ENCODE measurements around the gene ZDHHC14.
A peak's percentile ranks its signal among the peaks of the same experiment; 100 is the strongest.
"Not testable (repeated sequence)": the region's sequence is repeated elsewhere in the genome, so short reads cannot be mapped to it uniquely, and the experiment has no call there.

The ZDHHC14 gene

DNA sequence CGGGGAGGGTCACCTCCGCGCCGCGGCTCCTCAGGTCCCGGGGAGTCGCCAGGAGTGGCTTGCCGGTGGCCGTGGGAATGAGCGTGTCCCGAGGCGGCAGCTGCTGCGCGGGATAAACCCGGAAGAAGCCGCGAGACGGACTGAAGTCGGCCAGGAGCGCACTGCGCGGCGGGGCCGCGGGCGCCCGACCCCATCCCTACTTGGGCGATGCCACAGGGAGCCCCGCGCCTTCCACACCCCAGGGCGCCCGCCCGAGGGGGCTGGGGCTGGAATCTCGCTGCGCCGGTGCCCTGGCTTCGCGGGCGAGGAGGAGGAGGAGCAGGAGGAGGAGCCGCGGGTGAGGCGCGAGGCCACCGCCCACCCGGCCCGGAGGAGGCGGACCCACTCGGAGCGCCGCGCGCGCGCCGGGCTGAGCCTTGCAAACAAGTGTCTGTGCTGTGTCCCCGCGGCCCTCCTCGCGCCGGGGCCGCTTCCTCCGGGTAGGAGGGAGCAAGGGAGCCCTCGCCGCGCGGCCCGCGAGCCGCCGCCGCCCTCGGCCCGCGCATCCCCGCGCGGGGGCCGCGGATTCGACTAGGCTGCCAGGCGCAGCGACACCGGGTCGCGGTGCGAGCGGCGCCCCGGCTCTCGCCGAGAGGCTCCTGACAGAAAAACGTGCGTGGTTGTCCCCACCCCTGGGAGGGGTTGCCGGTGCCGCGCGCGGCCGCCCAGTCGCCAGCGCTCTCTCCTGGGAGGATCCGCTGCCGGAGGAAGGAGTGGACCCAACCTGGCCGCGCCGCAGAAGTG is at the start of gene ZDHHC14:
TSS of gene ZDHHC14 (plus strand) at position 412 of the 783 bp plus-strand sequence.
- DNase-seq: peak; percentile 66 to 86 (median 76)

DNA sequence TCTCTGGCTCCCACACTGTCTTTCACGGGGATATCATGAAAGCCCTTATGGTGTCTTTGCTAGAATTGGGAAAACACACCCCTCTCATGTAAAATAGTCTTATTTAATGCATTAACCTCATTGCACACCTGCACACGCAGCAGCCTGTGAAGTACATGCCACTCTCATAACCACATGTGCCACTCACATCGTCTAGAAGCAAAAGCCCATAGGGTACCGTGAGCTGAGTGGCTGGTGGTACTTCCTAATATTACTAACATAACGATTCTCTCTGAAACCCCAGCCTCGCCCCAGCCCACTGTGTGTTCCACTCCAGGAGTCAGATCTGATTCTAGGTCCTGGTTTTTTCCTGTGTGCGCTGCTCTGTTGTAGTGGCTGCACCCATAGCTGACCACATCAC is 48.2 kb upstream of the ZDHHC14 start:
- DNase-seq: no peak

DNA sequence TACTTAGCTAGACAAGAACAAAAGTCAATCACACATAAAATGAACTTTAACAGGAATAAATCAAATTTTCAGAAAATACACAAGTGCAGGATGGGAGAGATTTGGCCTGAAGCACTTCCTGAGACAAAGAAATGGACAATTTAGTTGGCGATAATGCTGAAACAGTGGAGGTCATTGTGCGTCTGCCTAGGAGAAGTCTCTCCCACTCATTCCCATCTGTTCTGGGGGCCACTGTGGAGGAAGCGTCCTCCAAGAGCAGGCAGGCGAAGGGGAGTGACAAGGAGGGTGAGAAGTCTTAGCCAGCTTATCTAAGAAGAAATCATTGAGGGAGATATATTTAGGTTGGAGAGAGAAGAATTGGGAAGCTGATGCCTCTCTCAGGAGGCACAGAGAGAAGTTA is 47.5 kb upstream of the ZDHHC14 start:
- no peak for DNase-seq

DNA sequence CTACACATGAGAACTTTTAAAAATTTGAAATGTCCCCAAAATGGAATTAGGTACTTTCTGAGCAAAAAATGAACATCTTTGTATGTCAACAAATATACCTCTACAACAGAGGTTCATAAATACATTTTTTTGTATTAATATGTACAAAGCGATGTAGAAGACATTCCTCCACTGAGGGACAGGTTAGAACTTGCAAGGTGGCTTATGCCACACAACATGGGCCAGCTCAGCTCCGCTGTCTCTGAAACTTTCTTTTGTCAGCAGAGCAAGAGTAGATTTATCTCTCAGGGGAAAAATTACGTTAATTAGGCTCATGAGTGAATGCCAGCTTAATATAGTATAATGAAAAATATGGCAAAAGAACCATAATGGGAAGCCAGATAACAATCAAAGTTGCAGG is 47.0 kb upstream of the ZDHHC14 start:
- no peak for DNase-seq

DNA sequence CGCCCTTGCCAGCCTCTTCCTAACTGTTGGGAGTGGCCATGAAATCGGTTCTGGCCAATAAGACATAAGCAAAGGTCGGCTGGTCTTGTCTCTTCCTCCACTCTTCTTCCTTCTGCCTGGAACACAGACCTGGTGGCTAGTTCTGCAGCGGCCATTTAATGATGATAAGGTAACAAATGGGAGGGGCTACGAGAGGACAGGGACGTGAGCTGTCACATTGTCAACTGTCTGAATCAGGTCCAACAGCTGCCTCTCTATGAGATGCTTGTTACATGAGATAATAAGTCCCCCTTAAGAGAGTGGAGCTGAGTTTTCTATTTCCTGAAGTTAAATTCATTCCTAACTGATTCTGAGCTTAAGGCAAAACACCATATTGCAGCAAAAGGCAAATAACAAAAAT is 45.2 kb upstream of the ZDHHC14 start:
- no peak for DNase-seq

DNA sequence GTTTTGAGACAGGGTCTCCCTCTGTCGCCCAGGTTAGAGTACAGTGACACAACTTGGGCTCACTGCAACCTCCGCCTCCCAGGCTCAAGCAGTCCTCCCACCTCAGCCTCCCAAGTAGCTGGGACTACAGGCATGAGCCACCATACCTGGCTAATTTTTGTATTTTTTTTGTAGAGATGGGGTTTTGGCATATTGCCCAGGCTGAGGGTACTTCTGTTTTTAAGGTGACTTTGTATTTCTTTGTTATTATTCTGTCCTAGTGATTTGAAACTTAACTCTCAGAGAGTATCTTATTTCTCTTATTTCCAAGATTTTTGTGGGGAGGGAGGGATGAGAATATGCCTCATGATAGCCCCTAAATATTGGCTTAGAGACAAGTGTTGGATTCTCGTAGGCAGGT is 43.7 kb upstream of the ZDHHC14 start:
- DNase-seq: not testable (repeated sequence)

DNA sequence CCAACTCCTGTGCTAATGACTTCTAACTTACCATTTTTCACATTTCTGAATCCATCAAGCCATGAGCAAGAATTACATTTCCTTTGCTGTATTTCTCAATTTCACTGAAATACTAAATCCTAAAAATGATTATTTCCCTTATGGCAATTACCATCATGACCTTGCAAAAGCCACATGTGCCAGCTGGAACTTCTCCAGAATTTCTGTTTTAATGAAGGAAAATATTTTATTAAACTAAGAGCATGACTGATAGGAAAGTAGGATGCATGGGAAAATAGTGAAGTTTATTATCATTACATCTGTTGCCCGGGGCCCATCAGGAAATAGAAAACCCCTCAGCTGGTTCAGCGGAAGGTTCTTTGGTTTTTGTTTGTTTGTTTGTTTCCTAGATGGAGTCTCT is 43.2 kb upstream of the ZDHHC14 start:
- no peak for DNase-seq

DNA sequence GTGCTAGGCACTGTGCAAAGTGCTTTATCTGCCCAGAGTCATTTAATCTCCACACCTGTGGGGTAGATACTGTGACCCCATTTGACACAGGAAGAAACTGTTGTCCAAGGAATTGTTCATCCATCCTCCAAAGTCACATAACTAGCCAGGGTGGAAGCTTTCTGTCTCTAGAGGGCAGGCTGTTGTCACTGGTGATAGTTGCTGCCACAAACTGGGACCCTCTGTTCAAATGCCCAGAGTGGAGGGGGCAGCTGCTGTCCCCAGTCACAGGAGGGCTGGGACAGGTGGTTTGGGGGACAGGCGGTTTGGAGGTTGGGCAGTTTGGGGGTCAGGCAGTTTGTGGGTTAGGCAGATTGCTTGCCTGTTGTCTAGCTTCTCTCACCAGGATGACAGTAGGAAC is 41.6 kb upstream of the ZDHHC14 start:
- DNase-seq: no peak

DNA sequence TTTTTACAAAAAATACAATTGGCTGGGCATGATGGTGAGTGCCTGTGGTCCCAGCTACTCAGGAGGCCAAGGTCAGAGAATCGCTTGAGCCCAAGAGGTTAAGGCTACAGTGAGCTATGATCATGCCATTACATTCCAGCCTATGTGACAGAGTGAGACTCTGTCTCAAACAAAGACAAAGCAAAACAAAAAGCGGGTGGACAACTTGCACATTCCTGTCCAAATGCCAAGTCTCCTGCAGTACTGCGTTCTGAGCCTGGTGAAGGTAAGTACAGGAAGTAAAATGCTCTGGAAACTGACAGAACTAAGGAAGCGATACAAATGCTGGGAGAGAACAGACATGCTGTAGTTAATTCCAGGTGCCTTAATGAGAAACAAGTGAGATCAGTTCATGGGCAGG is 37.3 kb upstream of the ZDHHC14 start:
- no peak for DNase-seq

DNA sequence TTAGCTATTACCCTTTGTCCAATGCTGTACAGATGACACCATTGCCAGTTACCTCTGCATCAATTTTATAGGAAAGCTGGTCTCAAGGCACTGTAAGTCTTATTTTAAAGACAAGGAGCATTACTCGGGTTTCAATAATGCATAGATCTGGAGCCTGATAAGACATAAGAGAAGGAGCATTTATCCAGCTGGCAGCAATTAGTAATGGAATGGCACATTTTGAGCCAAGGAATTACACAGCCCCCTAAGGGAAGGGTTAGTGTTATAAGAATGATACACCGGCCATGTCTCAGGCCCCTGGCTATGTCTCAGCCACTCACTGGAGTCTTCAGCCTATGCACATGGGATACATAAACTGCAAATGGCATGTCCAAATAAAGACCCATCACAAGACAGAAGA is 34.6 kb upstream of the ZDHHC14 start:
- no peak for DNase-seq

DNA sequence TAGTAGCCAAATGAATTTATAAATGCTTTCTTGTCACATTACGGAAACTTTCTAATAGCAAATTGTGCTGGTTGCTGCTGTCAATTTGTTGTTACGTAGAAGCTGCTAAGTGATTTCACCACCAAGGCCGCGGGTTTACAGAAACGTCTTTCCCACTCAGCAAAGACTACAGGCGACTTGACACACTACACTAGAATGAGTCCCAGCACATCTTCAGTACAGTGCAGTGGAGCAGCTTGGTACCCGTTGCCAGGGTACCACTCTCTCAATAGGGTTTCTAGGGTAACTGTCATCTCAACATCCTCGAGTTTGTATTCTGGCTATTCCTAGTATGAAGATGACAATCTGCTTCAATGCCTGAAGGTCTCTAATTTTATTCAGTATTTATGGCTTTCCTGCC is 22.7 kb upstream of the ZDHHC14 start:
- DNase-seq: no peak

DNA sequence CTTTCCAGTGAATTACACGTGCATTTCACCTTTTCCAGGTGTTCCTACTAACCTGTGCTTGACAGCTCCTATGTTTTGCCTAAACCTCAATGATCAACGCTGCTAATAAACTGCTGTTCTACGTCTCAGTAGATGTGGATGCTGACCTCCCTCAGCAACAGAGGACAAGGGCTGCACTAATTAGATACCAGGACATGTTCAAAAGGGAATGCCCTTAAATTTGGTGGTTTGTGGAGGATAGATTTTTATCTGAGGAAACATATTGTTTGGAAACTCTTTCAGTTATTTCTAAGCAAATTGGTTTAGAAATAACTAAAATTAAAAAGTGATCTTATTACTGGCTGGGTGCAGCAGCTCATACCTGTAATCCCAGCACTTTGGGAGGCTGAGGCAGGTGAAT is 19.1 kb upstream of the ZDHHC14 start:
- DNase-seq: no peak

DNA sequence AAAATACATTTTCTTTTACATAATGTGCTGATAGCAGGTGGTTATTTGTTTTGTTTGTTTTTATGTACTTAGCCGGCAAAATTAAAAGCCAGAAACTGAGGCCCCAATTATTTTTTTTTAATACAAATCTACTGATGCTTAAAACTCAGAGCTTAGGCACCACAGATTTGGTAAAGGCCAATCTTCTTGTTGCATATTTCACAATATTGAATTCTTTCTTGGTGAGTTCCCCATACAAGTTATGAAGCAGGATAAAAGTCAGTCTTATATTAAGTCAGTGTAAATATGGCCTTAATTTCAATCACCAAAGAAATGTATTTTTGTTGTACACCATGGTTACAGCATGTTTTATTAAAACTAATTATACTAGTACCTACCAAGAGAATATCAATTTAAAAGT is 16.3 kb upstream of the ZDHHC14 start:
- DNase-seq: no peak

DNA sequence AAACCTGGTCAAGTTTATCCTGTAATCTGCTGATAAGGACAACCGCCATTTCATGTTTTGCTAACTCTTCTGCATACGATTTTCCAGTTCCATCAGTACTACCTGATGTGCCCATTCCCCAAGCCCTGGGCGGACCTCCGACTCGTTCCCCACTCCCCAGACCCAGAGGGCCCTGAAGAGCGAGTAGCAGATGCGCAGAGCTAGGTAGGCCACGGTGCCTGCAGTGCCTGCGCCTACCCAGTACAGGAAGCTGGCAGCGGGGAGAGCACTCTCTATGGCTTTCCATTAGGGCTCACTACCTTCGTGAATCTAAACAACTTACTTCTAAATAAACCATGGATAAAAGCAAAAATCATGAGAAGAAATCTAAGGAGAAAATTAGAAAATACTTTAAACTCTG is 14.3 kb upstream of the ZDHHC14 start:
- no peak for DNase-seq

DNA sequence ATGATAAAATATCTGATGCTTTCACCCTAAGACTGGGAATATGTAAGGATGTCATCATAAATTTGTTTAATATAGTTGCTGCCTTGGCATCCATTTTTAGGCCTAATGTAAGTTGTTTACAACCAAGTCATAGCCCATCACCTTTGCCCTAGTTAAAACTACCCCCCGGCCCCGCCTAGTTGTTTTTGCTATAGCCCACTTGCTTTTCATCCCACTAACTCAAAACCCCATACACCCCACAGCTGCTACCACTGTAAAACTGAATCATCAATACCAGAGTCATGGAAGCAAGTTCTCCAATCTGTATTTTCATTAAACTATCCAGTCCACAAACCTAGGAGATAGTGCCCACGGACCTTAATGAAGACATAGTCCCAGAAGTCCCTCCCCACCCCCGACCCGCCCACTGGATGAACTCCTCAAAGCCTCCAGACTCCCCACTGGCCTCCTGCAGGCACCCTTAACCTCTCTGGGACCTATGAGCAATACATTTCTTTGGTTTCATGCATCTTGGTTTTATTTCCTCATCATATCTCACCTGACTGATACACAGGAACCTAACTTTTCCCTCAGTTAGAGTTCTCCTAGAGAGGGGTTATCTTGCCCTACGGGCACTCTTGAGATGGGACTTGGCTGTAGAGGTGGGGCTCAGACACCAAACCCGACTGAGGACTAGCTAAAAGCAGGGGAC is 12.5 kb upstream of the ZDHHC14 start:
- DNase-seq: no peak

DNA sequence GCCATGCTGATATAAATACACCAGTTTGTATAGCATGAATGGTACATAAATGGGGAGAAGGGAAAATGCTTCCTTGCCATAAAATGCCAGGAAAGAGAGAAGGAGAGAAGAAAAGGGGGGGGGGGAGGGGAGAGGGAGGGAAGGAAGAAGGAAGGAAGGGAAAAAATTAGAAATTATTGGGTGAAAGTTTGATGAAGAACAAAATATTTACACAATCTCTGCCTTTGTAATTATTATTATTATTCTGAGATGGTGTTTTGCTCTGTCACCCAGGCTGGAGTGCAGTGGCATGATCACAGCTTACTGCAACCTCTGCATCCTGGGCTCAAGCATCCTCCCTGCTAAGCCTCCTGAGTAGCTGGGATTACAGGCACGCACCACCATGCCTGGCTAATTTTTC is 10.2 kb upstream of the ZDHHC14 start:
- no peak for DNase-seq

DNA sequence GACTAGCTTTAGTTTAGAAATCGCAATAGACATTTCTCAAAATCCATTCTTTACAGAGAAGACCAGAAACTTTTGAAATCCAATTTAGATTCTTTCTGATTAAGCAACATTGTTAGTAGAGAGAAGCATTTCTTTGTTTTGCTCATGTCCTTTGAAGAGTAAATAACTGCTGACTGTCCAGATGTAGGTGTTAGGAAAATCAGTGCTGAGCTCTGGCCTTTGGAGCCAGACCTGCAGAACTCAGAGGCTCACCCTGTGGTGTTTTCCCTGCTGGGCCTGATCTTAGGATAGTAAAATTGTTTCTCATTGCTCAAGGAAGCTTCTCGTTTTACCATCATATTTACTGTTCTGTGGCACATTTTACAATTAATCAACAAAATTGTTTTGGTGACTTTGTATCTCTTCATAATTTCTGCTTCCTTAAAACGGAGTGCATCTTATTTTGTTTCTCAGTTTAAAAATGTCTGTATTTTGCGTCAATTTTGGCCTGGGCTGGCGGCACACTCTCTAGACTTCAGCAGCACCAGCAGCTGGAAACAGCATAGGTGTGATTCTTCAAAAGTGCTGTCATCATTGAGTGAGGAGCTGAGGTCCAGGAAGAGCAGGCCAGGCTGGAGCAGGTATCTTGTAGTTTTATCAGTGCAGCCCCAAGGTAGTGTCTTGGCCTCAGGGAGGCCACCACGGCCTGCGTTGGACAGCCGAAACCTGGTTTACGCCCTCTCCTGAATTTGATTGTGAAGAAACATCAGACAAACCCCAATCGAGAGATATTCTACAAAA is 8.3 kb upstream of the ZDHHC14 start:
- DNase-seq: no peak

DNA sequence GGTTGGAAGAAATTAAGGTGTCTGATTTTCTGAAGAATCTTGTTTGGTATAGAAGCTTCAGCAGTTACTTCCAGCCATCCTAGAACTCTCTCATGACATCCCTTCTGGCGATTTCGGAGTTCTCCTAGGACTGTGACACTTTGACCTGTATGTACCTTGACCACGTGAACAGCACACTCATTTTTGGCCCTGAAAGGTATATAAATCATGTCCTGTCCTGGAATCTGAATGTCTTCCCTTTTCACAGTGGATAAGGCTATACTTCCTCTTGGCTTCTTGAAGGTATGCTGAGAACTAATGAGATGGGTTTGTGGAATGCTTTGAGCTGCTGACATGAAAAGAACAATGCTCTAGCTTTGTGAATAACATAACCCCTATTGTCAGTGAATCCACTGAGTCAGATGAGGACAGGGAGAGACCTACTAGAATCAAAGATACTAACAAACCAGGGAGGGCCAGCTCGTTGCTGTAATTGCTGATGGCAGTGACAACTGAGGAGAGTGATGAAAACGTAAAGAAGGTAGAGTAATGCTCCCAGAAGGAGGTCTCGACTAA is 6.0 kb upstream of the ZDHHC14 start:
- DNase-seq: no peak

DNA sequence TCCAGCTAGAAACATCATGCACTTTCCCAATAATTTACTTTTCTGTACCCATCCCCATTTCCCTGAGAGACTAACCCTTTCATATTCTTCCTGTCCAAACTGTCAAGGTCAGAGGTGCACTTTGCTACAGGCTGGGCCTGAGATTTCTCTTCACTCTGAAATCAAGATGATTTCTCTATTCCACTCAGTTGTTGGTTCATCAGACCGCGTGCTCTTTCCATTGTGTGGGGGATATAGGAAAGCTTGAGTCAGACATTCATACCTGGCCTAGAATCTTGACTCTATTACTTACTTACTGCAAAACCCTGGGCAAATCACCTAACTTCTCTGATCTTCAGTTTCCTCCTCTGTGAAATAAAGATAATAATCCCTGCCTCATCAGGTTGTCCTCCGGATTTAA is 4.7 kb upstream of the ZDHHC14 start:
- DNase-seq: no peak

DNA sequence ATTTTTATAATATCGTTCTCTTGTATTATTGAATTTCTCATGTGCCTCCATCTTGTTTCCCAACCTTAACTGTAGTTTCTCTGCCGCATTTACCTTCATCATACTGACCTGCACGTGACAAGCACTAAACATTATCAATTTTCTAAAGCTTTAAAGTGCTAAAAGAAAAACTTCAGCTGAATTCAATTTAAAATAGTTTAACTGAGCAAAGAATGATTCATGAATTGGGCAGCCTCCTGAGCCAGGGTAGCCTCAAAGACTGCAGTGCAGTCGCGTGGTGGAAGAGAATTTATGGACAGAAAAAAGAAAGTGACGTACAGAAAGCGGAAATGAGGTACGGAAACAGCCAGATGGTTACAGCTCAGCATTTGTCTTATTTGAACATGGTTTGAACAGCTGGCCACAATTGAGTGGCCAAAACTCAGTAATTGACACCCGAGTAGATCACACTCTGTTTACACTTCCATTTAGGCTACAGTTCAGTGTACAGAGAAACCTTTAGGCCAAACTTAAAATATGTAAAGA is 4.2 kb upstream of the ZDHHC14 start:
- no peak for DNase-seq

DNA sequence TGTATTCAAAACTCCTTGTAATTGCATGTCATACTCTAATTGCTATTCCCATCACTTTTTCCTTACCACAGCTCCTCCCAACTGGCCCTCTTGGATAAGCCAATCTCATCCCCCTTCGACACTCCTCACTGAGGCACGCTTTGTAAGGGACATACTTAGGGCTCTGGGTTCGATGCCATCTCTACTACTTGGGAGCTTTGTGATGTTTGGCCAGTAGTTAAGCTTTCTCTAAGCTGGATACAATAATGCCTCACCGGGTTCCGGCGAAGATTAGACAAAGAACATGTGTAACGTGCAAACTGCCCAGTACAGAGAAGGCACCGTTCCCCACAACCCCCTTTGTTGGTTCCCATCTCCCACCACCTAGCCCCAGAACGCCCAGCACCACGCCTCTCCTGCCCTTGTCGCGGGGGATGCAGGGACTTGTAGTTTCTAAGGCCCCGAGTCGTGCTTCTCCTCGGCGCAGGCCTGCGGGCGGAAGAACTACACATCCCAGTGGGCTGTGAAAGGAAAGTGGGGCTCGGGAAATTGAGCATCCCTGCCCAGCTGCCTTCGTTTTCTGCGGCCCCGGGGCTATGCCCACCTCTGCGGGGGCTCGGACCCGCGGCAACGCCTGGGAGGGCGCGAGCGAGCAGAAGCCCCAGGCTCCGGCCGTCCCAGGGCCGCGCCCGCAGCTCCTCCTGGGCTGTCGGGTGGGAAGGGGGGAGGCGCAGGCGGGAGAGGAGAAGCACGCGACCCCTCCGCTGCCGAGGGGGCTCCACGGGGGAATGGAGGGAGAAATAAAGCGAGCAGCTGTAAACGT is 1.1 kb upstream of the ZDHHC14 start:
- peak; percentile 59 to 79 (median 64) for DNase-seq

DNA sequence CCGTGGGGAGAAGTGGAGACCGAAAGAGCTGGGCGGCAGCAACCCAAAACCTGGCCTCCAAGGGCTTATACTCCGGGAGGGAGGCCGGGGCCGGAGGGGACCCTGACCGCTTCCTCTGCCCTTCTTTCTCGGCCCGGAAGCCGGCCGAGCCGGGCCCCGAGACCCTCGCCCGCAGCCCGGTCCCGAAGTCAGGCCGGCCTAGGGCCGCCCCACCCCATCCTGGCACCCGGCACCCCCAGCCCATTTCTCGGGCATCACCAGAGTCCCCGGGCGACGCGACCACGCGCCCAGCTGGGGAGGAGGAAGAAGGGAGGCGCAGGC is 572 bp upstream of the ZDHHC14 start:
- DNase-seq: no peak
